Skeletal muscle cell (primary cell): ENCODE results near the gene ERC2.
"Not testable (repeated sequence)": the region's sequence is repeated elsewhere in the genome, so short reads cannot be mapped to it uniquely, and the experiment has no call there.

ENCODE experiments used
- DNase-seq: peaks from one replicate; pipeline ENCODE4 v3.0.0-alpha.2; 2010; ENCODE audit warnings: low read depth
- H3K4me3 ChIP-seq: 2 replicates; pipeline ENCODE4 v1.5.1; 2011; ENCODE audit warnings: low read depth, mild to moderate bottlenecking, control low read depth, low read length, moderate library complexity

Gene ERC2

GRCh38 chr3:56055546-56055945 is 412.7 kb downstream of the ERC2 start:
- no peak for DNase-seq
- H3K4me3 ChIP-seq, result no peak overlapping the region

- no peak overlapping the region for H3K4me3 ChIP-seq
- no peak for DNase-seq
These were observed 413.4 kb downstream of the ERC2 start for GRCh38 chr3:56054844-56055243.

GRCh38 chr3:56053727-56054126 is 414.5 kb downstream of the ERC2 start:
- no peak for DNase-seq
- no peak overlapping the region for H3K4me3 ChIP-seq

- DNase-seq, result no peak
- no peak overlapping the region for H3K4me3 ChIP-seq
These were observed 416.1 kb downstream of the ERC2 start for GRCh38 chr3:56052188-56052587.

GRCh38 chr3:56051052-56051451 is 417.2 kb downstream of the ERC2 start:
- DNase-seq, result no peak

GRCh38 chr3:56048946-56049345 is 419.3 kb downstream of the ERC2 start:
- DNase-seq, result no peak
- H3K4me3 ChIP-seq, result no peak overlapping the region

More at GRCh38 chr3:56051052-56051451, 417.2 kb downstream of the ERC2 start:
- H3K4me3 ChIP-seq, result no peak overlapping the region

- DNase-seq, result no peak
- no peak overlapping the region for H3K4me3 ChIP-seq
These were observed 419.9 kb downstream of the ERC2 start for GRCh38 chr3:56048331-56048730.

- DNase-seq, result no peak
These were observed 425.8 kb downstream of the ERC2 start for GRCh38 chr3:56042326-56042951.

GRCh38 chr3:56025326-56025725 is 442.9 kb downstream of the ERC2 start:
- no peak for DNase-seq
- no peak overlapping the region for H3K4me3 ChIP-seq

More at GRCh38 chr3:56042326-56042951, 425.8 kb downstream of the ERC2 start:
- H3K4me3 ChIP-seq, result no peak overlapping the region

GRCh38 chr3:56023546-56023945 is 444.7 kb downstream of the ERC2 start:
- no peak for DNase-seq
- H3K4me3 ChIP-seq, result no peak overlapping the region

- no peak for DNase-seq
- no peak overlapping the region for H3K4me3 ChIP-seq
These were observed 445.6 kb downstream of the ERC2 start for GRCh38 chr3:56022619-56023018.

GRCh38 chr3:56019490-56020146 is 448.6 kb downstream of the ERC2 start:
- no peak overlapping the region for H3K4me3 ChIP-seq
- no peak for DNase-seq

- not testable (repeated sequence) for DNase-seq, H3K4me3 ChIP-seq
These were observed 452.9 kb downstream of the ERC2 start for GRCh38 chr3:56015374-56015773.

GRCh38 chr3:56012721-56013120 is 455.5 kb downstream of the ERC2 start:
- DNase-seq, result no peak
- no peak overlapping the region for H3K4me3 ChIP-seq

- DNase-seq, result no peak
These were observed 463.0 kb downstream of the ERC2 start for GRCh38 chr3:56005196-56005805.

GRCh38 chr3:56003129-56003528 is 465.1 kb downstream of the ERC2 start:
- peak; percentile 18 for DNase-seq

More at GRCh38 chr3:56005196-56005805, 463.0 kb downstream of the ERC2 start:
- no peak overlapping the region for H3K4me3 ChIP-seq

GRCh38 chr3:56001991-56002390 is 466.3 kb downstream of the ERC2 start:
- H3K4me3 ChIP-seq, result no peak overlapping the region

More at GRCh38 chr3:56003129-56003528, 465.1 kb downstream of the ERC2 start:
- H3K4me3 ChIP-seq, result no peak overlapping the region

GRCh38 chr3:56001537-56001936 is 466.7 kb downstream of the ERC2 start:
- DNase-seq, result no peak
- H3K4me3 ChIP-seq, result no peak overlapping the region

More at GRCh38 chr3:56001991-56002390, 466.3 kb downstream of the ERC2 start:
- no peak for DNase-seq

GRCh38 chr3:55989366-55989765 is 478.9 kb downstream of the ERC2 start:
- DNase-seq, result no peak
- H3K4me3 ChIP-seq, result no peak overlapping the region

- no peak for DNase-seq
- no peak overlapping the region for H3K4me3 ChIP-seq
These were observed 479.4 kb downstream of the ERC2 start for GRCh38 chr3:55988905-55989304.

- no peak for DNase-seq
- H3K4me3 ChIP-seq, result no peak overlapping the region
These were observed 483.6 kb downstream of the ERC2 start for GRCh38 chr3:55984626-55985025.
